Activated naive CD4-positive, alpha-beta T cell treated with anti-CD3 and anti-CD28 coated beads for 36 hours (primary cell): ENCODE results near the gene SEC62. TPM values are rescaled to one million over a fixed set of nuclear protein-coding genes. Genes with fewer than 3 reads are reported as not detected.

ENCODE experiments used
- CTCF ChIA-PET: fragments of 350-600 bp; sonication (Branson Sonifier 250); formaldehyde crosslinking; loops from one replicate; lab custom pipeline; 2021; ENCODE audit warnings: antibody characterized with exemption; lab: Charles Lee
- DNase-seq: peaks from one replicate; pipeline ENCODE4 v3.0.0-alpha.2; 2020
- H3K27ac Mint-ChIP-seq: one replicate; pipeline ENCODE4 v1.8.0; 2021; ENCODE audit warnings: mild to moderate bottlenecking, mixed read lengths
- H3K27me3 Mint-ChIP-seq: one replicate; pipeline ENCODE4 v1.8.0; 2021; ENCODE audit warnings: low read depth, mixed read lengths
- H3K36me3 Mint-ChIP-seq: one replicate; pipeline ENCODE4 v1.8.0; 2021; ENCODE audit warnings: low read depth, mixed read lengths
- H3K4me1 Mint-ChIP-seq: one replicate; pipeline ENCODE4 v1.8.0; 2021; ENCODE audit warnings: low read depth, mixed read lengths
- H3K4me3 Mint-ChIP-seq: one replicate; pipeline ENCODE4 v1.8.0; 2021; ENCODE audit warnings: mild to moderate bottlenecking, moderate library complexity, mixed read lengths
- H3K9me3 Mint-ChIP-seq: one replicate; pipeline ENCODE4 v1.8.0; 2021; ENCODE audit warnings: mixed read lengths
- intact Hi-C: fragments of 100-400 bp; cut with micrococcal nuclease; formaldehyde crosslinking; loops from one replicate; pipeline ENCODE4 v1.15.1; 2023
- total RNA-seq, 2 experiments: library from RNA; stranded (reverse); gene quantifications; one replicate each; pipeline ENCODE4 v1.2.3, GENCODE V29; 2021

The SEC62 gene
- total RNA-seq, 2 experiments from 2014 or later, result 60.0 to 73.3 TPM

GRCh38 chr3:170024581-170024980 is 58.0 kb downstream of the SEC62 start:
- CTCF ChIA-PET, result no interaction called here
- intact Hi-C loops, result no loop called here
- peaks cover 2% of the 10 kb centered on the region for H3K36me3 Mint-ChIP-seq
- H3K27ac Mint-ChIP-seq, result no peak overlapping the region
- peaks cover 30% of the 10 kb centered on the region for H3K4me1 Mint-ChIP-seq
- H3K9me3 Mint-ChIP-seq, result no peaks in the 10 kb centered on the region
- H3K4me3 Mint-ChIP-seq, result no peak overlapping the region
- H3K27me3 Mint-ChIP-seq, result no peaks in the 10 kb centered on the region
- no peak for DNase-seq

GRCh38 chr3:170027233-170028102 is 60.9 kb downstream of the SEC62 start:
- no peak overlapping the region for H3K4me3 Mint-ChIP-seq

GRCh38 chr3:170033489-170033888 is 66.9 kb downstream of the SEC62 start:
- peak; percentile 78 for DNase-seq
- Mint-ChIP-seq H3K27me3 (no peaks in the 10 kb centered on the region), H3K4me3 (peak overlapping the region; percentile 14), H3K36me3 (no peaks in the 10 kb centered on the region), H3K4me1 (peaks cover 36% of the 10 kb centered on the region), H3K27ac (peak overlapping the region; percentile 57), H3K9me3 (no peaks in the 10 kb centered on the region)
- intact Hi-C loops, result loop anchor here (1.0 to 2.0 kb wide), 3 partner anchors 34 to 220 kb away; partner anchors contain the start of gene SEC62
- CTCF ChIA-PET, result interaction anchor here (1.2 to 1.8 kb wide), 3 partner anchors 13 to 171 kb away, joined by 3 to 5 read pairs (median 4); no protein-coding TSS in a partner anchor

More at GRCh38 chr3:170027233-170028102, 60.9 kb downstream of the SEC62 start:
- CTCF ChIA-PET, result no interaction called here
- intact Hi-C loops, result loop anchor here (1.0 kb wide), 1 partner anchor 20 kb away; no protein-coding TSS in a partner anchor
- peaks cover 2% of the 10 kb centered on the region for H3K36me3 Mint-ChIP-seq
- no peaks in the 10 kb centered on the region for H3K27me3 Mint-ChIP-seq
- peak overlapping the region; percentile 39 for H3K27ac Mint-ChIP-seq
- H3K9me3 Mint-ChIP-seq, result no peaks in the 10 kb centered on the region
- peak; percentile 67 for DNase-seq
- H3K4me1 Mint-ChIP-seq, result peaks cover 34% of the 10 kb centered on the region

GRCh38 chr3:170037463-170038433 is 71.1 kb downstream of the SEC62 start, which contains the start of gene GPR160:
GPR160 (plus strand) TSS chr3:170037995; CDS start chr3:170083973, 45,978 bp downstream.
- H3K27ac Mint-ChIP-seq, result no peak within 1 kb of the TSS
- peak within 1 kb of the TSS; percentile 84 for H3K4me3 Mint-ChIP-seq
- CTCF ChIA-PET, result interaction anchor here (0.6 to 1.4 kb wide), 8 partner anchors 10 to 166 kb away, joined by 3 to 5 read pairs (median 4); no protein-coding TSS in a partner anchor
- intact Hi-C loops, result loop anchor here (1.0 to 5.0 kb wide), 8 partner anchors 17 to 775 kb away; partner anchors contain the start of gene PHC3
- peak; percentile 89 for DNase-seq
- peaks cover 24% of the 10 kb centered on the region for H3K4me1 Mint-ChIP-seq
- H3K27me3 Mint-ChIP-seq, result no peaks in the 10 kb centered on the region
- no peaks in the 10 kb centered on the region for H3K9me3 Mint-ChIP-seq
- no peaks in the 10 kb centered on the region for H3K36me3 Mint-ChIP-seq

GRCh38 chr3:170038434-170039110 is 72.0 kb downstream of the SEC62 start:
- no peaks in the 10 kb centered on the region for H3K36me3 Mint-ChIP-seq
- no peaks in the 10 kb centered on the region for H3K27me3 Mint-ChIP-seq
- H3K27ac Mint-ChIP-seq, result no peak overlapping the region
- intact Hi-C loops, result loop anchor here (1.0 to 5.0 kb wide), 4 partner anchors 143 to 774 kb away; partner anchors contain the start of gene PHC3
- peaks cover 16% of the 10 kb centered on the region for H3K4me1 Mint-ChIP-seq
- no peaks in the 10 kb centered on the region for H3K9me3 Mint-ChIP-seq
- CTCF ChIA-PET, result interaction anchor here (0.8 to 2.1 kb wide), 5 partner anchors 14 to 71 kb away, joined by 4 to 8 read pairs (median 5); no protein-coding TSS in a partner anchor
- peak; percentile 48 for DNase-seq
- peak overlapping the region; percentile 84 for H3K4me3 Mint-ChIP-seq

GRCh38 chr3:170040418-170040817 is 73.8 kb downstream of the SEC62 start:
- intact Hi-C loops, result no loop called here
- Mint-ChIP-seq H3K9me3 (no peaks in the 10 kb centered on the region), H3K4me1 (peaks cover 17% of the 10 kb centered on the region), H3K4me3 (no peak overlapping the region), H3K36me3 (no peaks in the 10 kb centered on the region), H3K27me3 (no peaks in the 10 kb centered on the region), H3K27ac (no peak overlapping the region)
- CTCF ChIA-PET, result interaction anchor here (0.6 to 2.1 kb wide), 5 partner anchors 13 to 278 kb away, joined by 3 to 5 read pairs (median 3); no protein-coding TSS in a partner anchor
- DNase-seq, result no peak

GRCh38 chr3:170043506-170043905 is 76.9 kb downstream of the SEC62 start:
- intact Hi-C loops, result no loop called here

GRCh38 chr3:170044271-170044670 is 77.7 kb downstream of the SEC62 start:
- Mint-ChIP-seq H3K9me3 (no peaks in the 10 kb centered on the region), H3K4me1 (peaks cover 22% of the 10 kb centered on the region), H3K4me3 (no peak overlapping the region), H3K27me3 (no peaks in the 10 kb centered on the region), H3K27ac (no peak overlapping the region), H3K36me3 (no peaks in the 10 kb centered on the region)
- intact Hi-C loops, result no loop called here
- no peak for DNase-seq
- CTCF ChIA-PET, result interaction anchor here (1.4 to 2.5 kb wide), 2 partner anchors 9 to 10 kb away, joined by 9 to 18 read pairs; no protein-coding TSS in a partner anchor

More at GRCh38 chr3:170043506-170043905, 76.9 kb downstream of the SEC62 start:
- CTCF ChIA-PET, result interaction anchor here (2.5 kb wide), 1 partner anchor 10 kb away, joined by 18 read pairs; no protein-coding TSS in a partner anchor
- Mint-ChIP-seq H3K4me1 (peaks cover 24% of the 10 kb centered on the region), H3K27ac (no peak overlapping the region), H3K27me3 (no peaks in the 10 kb centered on the region), H3K4me3 (no peak overlapping the region), H3K9me3 (no peaks in the 10 kb centered on the region), H3K36me3 (no peaks in the 10 kb centered on the region)
- DNase-seq, result no peak

GRCh38 chr3:170044795-170045244 is 78.2 kb downstream of the SEC62 start:
- Mint-ChIP-seq H3K27ac (peak overlapping the region; percentile 80), H3K4me1 (peaks cover 21% of the 10 kb centered on the region), H3K9me3 (no peaks in the 10 kb centered on the region), H3K27me3 (no peaks in the 10 kb centered on the region), H3K36me3 (no peaks in the 10 kb centered on the region), H3K4me3 (peak overlapping the region; percentile 37)
- DNase-seq, result no peak
- CTCF ChIA-PET, result interaction anchor here (0.6 to 1.4 kb wide), 2 partner anchors 9 to 281 kb away, joined by 4 to 9 read pairs; no protein-coding TSS in a partner anchor
- intact Hi-C loops, result no loop called here

GRCh38 chr3:170046269-170047132 is 79.9 kb downstream of the SEC62 start:
- no peaks in the 10 kb centered on the region for H3K27me3 Mint-ChIP-seq
- no peak overlapping the region for H3K4me3 Mint-ChIP-seq
- H3K9me3 Mint-ChIP-seq, result no peaks in the 10 kb centered on the region
- peaks cover 19% of the 10 kb centered on the region for H3K4me1 Mint-ChIP-seq
- CTCF ChIA-PET, result interaction anchor here (0.6 kb wide), 1 partner anchor 118 kb away, joined by 3 read pairs; no protein-coding TSS in a partner anchor
- intact Hi-C loops, result no loop called here
- H3K27ac Mint-ChIP-seq, result no peak overlapping the region
- H3K36me3 Mint-ChIP-seq, result no peaks in the 10 kb centered on the region
- DNase-seq, result no peak
